ACC112 (cell line): ENCODE results near the gene SCT.

Source experiments
- H2AFZ ChIP-seq: fragments of 200-600 bp; sonication (generic); one replicate; pipeline ENCODE4 v1.6.0; 2017; ENCODE audit warnings: antibody characterized with exemption, low read length; ENCODE audit not compliant: unreplicated experiment
- H3K27ac ChIP-seq: fragments of 200-600 bp; sonication (generic); 2 replicates; pipeline ENCODE4 v1.5.1; 2014; ENCODE audit warnings: low read depth, mild to moderate bottlenecking, antibody characterized with exemption, low read length, moderate library complexity
- H3K27me3 ChIP-seq: fragments of 200-600 bp; sonication (generic); 2 replicates; pipeline ENCODE4 v1.6.1; 2014; ENCODE audit warnings: mild to moderate bottlenecking, antibody characterized with exemption, low read length, moderate library complexity, mixed read lengths; ENCODE audit not compliant: insufficient read depth
- H3K36me3 ChIP-seq: fragments of 200-600 bp; sonication (generic); 2 replicates; pipeline ENCODE4 v1.6.1; 2016; ENCODE audit warnings: mild to moderate bottlenecking, antibody characterized with exemption, low read length, moderate library complexity, mixed read lengths; ENCODE audit not compliant: insufficient read depth
- H3K4me1 ChIP-seq: fragments of 200-600 bp; sonication (generic); one replicate; pipeline ENCODE4 v1.6.1; 2016; ENCODE audit warnings: low read length, mixed read lengths; ENCODE audit not compliant: insufficient read depth, unreplicated experiment, control insufficient read depth
- H3K4me3 ChIP-seq: fragments of 200-600 bp; sonication (generic); 2 replicates; pipeline ENCODE4 v1.5.1; 2014; ENCODE audit warnings: mild to moderate bottlenecking, low read depth, low read length
- H3K79me2 ChIP-seq: fragments of 200-600 bp; sonication (generic); one replicate; pipeline ENCODE4 v1.6.0; 2016; ENCODE audit warnings: low read length; ENCODE audit not compliant: control insufficient read depth, unreplicated experiment, insufficient read depth

The SCT gene

DNA sequence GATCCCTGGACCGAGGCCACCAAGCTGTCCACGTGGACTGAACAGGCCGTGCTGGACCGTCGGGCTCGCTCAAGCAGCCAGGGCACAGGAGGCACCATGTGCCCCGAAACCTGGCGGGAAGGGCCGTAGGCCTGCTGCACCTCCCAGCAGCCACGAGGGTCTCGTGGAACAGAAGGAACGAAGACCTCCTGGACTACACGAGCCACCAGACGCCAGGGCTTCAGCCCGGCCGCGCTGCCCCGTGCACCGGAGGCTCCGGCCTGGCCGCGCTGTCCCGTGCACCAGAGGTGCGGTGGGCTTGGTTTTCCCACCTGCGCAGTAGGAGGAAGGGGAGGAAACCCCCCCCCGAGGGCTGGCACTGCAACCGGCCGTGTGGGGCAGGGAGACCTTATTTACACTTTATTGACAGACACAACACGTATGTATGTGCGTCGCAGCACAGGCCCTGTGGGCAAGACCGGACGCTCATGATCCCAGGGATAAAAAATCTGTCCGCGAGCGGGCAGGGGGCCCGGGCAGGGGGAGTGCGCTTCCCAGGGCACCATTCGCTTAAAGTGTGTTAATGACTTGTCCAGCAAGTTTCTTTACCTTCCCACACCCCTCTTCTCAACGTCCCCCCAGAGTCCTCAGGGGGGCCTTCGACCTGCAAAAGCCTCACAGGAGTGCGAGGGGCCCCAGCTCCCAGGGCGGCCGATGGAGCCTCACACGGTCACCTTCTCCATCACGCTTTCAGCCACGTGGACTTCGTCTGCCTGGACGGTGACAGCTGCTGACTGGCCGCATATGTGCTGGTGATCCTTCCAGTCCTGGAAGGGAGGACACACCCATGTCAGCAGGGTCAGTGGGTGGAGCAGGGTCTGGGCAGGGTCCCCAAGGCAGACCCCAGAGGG is 17.1 kb upstream of the SCT start:
- Histone ChIP-seq H2AFZ (no peak overlapping the region), H3K27ac (no peak overlapping the region), H3K4me3 (no peak overlapping the region), H3K36me3 (no peaks in the 10 kb centered on the region), H3K27me3 (no peaks in the 10 kb centered on the region), H3K4me1 (peaks cover 8% of the 10 kb centered on the region), H3K79me2 (no peaks in the 10 kb centered on the region)

DNA sequence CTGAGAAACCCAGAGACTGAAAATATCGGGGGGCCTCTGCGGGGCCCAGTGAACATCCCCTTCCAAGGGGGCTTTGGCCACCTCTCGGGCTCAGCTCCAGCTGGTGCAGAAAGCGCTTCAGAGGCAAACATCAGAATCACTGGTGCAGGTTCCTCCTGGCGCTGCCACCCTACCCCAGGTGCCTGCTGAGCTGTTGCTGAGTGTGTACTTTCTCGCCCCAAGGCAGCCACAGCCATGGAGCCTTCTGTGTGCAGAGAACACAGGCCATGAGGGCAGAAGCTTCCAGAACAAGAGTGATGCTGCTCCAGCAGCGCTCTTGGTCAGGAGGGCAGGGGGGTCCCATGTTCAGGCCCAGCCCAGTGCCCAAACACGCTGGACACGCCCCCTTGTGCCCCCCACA is 16.4 kb upstream of the SCT start:
- Histone ChIP-seq H3K36me3 (no peaks in the 10 kb centered on the region), H3K79me2 (no peaks in the 10 kb centered on the region), H3K27me3 (no peaks in the 10 kb centered on the region), H3K4me1 (peaks cover 8% of the 10 kb centered on the region), H2AFZ (no peak overlapping the region), H3K4me3 (no peak overlapping the region), H3K27ac (no peak overlapping the region)

GRCh38 chr11:641806-642370 is 14.9 kb upstream of the SCT start:
- H3K4me3 ChIP-seq: no peak overlapping the region
- H3K79me2 ChIP-seq: no peaks in the 10 kb centered on the region
- no peaks in the 10 kb centered on the region for H3K36me3 ChIP-seq
- H3K4me1 ChIP-seq: peaks cover 8% of the 10 kb centered on the region
- peaks cover 7% of the 10 kb centered on the region; the same call in 1 of the 2 replicates for H3K27me3 ChIP-seq
- no peak overlapping the region for H3K27ac ChIP-seq
- H2AFZ ChIP-seq: no peak overlapping the region

GRCh38 chr11:640021-640706 is 13.2 kb upstream of the SCT start:
- H3K27ac ChIP-seq: no peak overlapping the region
- no peak overlapping the region for H3K4me3 ChIP-seq
- H3K4me1 ChIP-seq: peaks cover 8% of the 10 kb centered on the region
- peaks cover 7% of the 10 kb centered on the region; the same call in 1 of the 2 replicates for H3K27me3 ChIP-seq
- no peaks in the 10 kb centered on the region for H3K36me3 ChIP-seq
- H3K79me2 ChIP-seq: no peaks in the 10 kb centered on the region
- no peak overlapping the region for H2AFZ ChIP-seq

DNA sequence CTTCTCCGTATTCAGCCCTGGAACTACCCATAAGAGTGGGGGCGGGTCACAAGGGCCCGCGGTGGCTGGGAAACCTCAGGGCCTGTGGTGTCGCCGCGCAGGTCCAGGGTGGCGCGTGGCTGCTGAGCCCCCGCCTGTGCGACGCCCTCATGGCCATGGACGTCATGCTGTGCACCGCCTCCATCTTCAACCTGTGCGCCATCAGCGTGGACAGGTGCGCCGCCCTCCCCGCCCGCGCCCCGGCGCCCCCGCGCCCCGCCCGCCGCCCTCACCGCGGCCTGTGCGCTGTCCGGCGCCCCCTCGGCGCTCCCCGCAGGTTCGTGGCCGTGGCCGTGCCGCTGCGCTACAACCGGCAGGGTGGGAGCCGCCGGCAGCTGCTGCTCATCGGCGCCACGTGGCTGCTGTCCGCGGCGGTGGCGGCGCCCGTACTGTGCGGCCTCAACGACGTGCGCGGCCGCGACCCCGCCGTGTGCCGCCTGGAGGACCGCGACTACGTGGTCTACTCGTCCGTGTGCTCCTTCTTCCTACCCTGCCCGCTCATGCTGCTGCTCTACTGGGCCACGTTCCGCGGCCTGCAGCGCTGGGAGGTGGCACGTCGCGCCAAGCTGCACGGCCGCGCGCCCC is 12.5 kb upstream of the SCT start:
- peaks cover 7% of the 10 kb centered on the region; the same call in 1 of the 2 replicates for H3K27me3 ChIP-seq
- no peaks in the 10 kb centered on the region for H3K36me3 ChIP-seq
- H3K4me3 ChIP-seq: no peak overlapping the region
- no peak overlapping the region for H3K27ac ChIP-seq
- H3K79me2 ChIP-seq: no peaks in the 10 kb centered on the region
- no peak overlapping the region for H2AFZ ChIP-seq
- H3K4me1 ChIP-seq: peaks cover 8% of the 10 kb centered on the region

DNA sequence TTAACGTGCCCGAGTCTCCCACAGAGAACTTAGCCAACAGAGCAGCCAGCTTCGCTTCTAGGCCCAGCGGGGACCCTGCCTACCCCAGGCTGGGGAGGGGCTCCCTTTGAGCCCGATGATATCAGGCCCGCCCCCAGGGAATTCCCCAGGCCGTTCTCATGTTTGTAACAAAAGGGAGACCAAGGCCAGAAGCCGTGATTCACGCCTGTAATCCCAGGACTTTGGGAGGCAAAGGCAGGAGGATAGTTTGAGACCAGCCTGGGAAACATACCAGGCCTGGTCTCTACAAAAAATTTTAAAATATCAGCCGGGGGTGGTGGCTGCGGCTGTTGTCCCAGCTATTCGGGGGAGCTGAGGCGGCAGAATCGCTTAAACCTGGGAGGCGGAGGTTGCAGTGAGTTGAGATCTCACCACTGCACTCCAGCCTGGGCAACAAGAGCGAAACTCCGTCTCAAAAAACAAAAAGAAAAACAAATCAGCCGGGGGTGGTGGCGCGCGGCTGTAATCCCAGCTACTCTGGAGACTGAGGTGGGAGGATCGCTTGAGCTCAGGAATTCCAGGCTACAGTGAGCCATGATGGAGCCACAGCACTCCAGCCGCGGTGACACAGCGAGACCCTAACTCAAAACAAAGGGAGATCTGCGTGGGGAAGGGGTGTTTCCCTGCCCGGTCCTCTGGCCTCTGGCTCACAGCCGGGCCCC is 11.8 kb upstream of the SCT start:
- no peak overlapping the region for H3K27ac ChIP-seq
- H2AFZ ChIP-seq: no peak overlapping the region
- H3K79me2 ChIP-seq: no peaks in the 10 kb centered on the region
- peaks cover 8% of the 10 kb centered on the region for H3K4me1 ChIP-seq
- H3K27me3 ChIP-seq: peaks cover 7% of the 10 kb centered on the region; the same call in 1 of the 2 replicates
- H3K36me3 ChIP-seq: no peaks in the 10 kb centered on the region
- H3K4me3 ChIP-seq: no peak overlapping the region

DNA sequence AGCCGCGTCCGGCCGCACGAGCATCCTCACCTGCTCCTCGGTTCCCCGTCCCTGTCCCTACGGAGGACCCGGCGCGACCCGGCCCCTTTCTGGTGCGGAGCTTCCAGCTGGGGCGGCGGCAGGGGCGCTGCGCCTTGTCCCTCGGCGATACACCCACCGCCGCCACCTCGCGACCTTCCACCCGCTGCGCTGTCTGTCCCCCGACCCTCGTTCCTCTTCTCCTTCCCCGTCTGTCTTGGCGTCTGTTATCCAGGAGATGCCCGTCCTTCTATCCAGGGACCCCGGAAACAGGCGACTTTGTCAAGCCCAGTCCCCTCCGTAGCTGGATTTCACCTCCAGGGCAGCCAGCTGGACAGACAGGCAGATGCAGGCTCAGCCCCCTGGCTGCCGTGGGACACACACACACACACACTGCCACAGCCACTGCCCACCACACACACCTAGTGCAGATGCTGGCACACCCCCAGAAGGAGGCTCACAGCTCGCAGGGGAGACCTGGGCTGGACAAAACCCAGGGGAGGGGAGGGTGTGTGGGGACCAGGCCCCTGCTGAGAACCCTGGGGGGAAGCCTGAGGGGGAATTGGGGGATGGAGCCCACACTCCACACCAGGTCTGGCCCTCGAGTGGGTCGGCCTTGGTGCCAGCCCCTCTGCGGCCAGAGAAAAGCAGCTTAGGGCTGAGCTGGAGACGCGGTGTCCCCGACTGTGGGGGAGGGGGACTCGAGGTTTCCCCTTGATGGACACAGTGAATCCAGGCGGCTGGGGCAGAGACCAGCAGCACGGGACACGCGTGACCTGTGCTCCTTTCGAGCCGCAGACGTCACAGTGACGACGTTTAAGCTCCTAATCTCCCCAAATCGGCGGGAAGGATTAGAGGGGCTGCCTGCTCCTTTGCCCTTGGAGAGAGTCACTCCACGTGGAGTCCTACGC is 10.9 kb upstream of the SCT start:
- H3K27me3 ChIP-seq: peaks cover 7% of the 10 kb centered on the region; the same call in 1 of the 2 replicates
- no peaks in the 10 kb centered on the region for H3K36me3 ChIP-seq
- no peaks in the 10 kb centered on the region for H3K79me2 ChIP-seq
- no peak overlapping the region for H3K27ac ChIP-seq
- peaks cover 8% of the 10 kb centered on the region for H3K4me1 ChIP-seq
- no peak overlapping the region for H2AFZ ChIP-seq
- 0 out of 2 replicates have a peak overlapping the region, but pooled peaks have one; percentile 21 for H3K4me3 ChIP-seq

GRCh38 chr11:637333-637592 is 10.3 kb upstream of the SCT start:
- Histone ChIP-seq H3K27ac (no peak overlapping the region), H3K4me1 (peaks cover 8% of the 10 kb centered on the region), H3K4me3 (0 out of 2 replicates have a peak overlapping the region, but pooled peaks have one; percentile 21), H2AFZ (no peak overlapping the region), H3K36me3 (no peaks in the 10 kb centered on the region), H3K27me3 (peaks cover 7% of the 10 kb centered on the region; the same call in 1 of the 2 replicates), H3K79me2 (no peaks in the 10 kb centered on the region)

GRCh38 chr11:636511-637332 is 9.7 kb upstream of the SCT start, which contains the start of gene DRD4:
Gene DRD4, plus strand, starts transcription at chr11:637269. Its CDS starts 36 bp downstream, at chr11:637305.
- H3K79me2 ChIP-seq: no peaks in the 10 kb centered on the region
- peaks cover 7% of the 10 kb centered on the region; the same call in 1 of the 2 replicates for H3K27me3 ChIP-seq
- no peaks in the 10 kb centered on the region for H3K36me3 ChIP-seq
- peaks cover 8% of the 10 kb centered on the region for H3K4me1 ChIP-seq
- H3K4me3 ChIP-seq: 0 out of 2 replicates have a peak within 1 kb of the TSS, but pooled peaks have one; percentile 21
- no peak within 1 kb of the TSS for H2AFZ ChIP-seq
- no peak within 1 kb of the TSS for H3K27ac ChIP-seq
